DMS 273 (cell line): Measurements from ENCODE around the gene SAMD11.
A peak's percentile ranks its signal among the peaks of the same experiment; 100 is the strongest.

ENCODE experiments used
- DNase-seq: peaks from one replicate; lab custom pipeline; 2025; ENCODE audit not compliant: unreplicated experiment; lab: John Stamatoyannopoulos, UW

Gene SAMD11

GRCh38 chr1:932173-932510 is 8.4 kb downstream of the SAMD11 start:
- no peak for DNase-seq

DNA sequence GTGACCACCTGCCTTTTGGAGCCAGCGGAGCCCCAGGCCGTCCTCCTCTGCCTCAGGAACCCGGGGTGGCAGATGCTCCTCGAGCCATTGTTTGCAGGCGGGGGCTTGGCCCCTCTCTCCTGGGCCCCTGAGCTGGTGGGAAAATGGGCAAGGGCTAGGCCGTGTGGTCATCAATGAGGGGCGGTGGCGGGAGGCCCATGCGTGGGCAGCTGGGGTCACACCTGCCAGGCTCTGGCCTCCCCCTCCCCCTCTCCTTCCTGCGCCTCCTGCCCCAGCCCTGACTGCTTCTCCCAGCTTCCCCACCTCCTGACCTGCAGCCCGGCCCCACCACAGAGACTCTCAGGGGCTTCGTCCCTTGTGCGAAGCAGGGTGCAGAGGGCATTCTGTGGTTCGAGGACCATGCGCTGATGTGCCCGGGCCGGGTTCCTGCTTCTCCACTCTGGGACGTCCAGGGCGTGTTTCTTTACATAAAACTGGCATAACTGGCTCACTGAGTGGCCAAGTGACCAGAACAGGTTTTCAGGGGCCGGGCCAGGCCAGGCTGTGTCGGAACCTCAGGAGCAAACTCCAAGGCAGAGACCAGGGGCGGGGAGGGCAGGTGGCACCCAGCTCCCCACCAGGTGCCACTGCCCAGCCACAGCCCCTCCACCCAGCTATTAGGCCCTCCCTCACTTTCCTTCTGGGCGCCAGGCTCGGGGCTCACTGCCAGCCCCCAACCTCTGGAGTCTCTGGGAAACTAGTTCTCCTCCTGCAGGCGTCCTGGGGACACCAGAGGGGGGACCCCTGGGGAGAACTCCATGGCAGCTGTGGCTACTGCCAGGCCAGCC is 9.3 kb downstream of the SAMD11 start:
- no peak for DNase-seq

GRCh38 chr1:933603-933940 is 9.8 kb downstream of the SAMD11 start:
- DNase-seq, result no peak

DNA sequence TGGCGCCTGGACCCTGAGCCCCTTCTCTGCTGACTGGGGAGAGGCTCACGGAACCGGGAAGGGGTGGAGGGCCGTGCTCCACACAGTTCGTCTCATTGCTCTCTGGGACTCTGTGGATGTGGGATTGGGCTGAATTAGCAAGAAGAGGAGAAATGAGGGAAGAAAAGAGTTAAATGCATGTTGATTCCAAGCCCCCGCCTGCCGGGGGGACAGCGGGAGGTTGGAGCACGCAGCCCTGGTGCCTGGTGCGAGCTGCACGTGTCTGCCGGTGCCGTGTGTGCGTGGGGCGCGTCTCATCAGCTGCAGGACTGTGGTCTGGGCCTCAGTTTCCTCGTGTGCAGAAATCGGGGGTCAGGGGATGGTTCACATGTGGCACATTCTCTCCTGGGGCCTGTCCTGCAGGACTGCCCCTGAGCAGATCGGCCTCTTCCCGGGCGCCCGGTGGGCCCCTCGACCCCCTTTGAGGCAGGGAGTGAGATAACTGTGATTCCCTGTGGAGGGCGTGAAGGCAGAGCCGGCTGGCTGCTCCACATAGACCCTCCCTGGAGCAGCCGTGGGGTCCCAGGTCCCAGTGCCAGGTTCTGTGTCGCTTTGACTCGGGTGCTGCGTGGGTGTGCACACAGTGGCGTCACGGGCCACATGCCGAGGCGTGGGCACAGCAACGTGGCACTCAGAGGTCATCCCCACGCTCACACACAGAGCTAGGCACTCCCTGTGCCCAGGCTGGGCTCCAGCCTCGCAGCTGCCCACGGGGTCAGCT is 11.4 kb downstream of the SAMD11 start:
- no peak for DNase-seq

GRCh38 chr1:935751-936231 is 12.1 kb downstream of the SAMD11 start:
- DNase-seq, result peak; percentile 95

DNA sequence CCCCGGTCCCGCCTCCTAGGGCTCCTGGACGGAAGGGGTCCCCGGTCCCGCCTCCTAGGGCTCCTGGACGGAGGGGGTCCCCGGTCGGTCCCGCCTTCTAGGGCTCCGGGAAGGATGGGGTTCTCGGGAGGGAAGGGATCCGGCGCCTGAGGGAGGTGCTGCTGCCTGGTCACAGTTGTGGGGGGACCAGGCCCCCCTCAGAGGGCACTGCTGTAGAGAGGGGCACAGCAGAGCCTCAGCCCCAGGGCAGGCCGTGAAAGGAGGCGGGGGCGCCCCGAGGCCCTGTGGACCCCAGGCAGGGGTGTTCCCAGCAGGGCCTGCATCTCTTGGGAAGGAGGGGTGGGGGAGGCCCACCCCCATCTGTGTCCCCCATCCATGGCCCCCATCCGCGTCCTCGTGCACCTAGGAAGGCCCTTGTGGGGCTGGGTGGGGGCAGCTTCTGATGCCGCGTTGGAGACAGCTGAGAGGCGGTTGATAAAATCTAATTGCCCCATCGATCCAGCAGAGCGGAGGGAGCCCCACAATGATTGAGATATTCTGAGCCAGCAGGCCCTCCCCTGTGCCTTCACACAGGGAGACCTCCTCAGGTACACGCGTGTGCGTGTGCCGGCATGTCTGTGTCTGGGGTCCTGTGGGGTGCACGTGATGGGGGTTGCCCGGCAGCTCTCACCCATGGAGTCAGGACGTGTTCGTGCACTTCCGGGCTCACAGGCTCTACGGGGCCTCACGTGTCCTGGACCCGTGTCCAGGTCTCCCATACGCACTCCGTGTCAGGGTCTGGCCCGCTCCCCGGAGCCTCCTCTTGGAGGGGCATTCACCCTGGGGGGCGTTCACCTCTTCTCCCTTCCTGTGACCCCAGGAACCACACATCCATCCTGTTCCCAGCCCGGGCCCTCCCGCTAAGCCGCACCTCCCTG is 12.9 kb downstream of the SAMD11 start:
- DNase-seq, result no peak

DNA sequence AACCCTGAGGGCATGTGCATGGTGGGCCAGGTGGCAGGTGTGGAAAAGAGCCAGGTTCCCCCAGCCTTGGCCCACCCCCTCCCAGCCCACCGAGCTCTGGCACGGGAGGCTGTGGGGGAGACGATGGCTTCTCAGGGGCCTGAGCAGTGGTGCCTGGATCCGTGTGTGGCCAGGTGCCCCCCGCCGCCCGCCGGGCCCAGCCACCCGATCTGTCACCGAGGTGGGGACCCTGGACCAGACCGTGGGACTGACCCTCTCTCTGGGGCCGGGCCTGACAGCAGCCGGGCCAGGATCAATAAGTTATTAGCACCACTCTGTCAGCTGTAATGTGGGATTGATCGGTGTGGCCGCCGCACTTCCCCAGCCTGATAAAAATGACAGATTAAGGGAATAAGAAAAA is 13.8 kb downstream of the SAMD11 start:
- no peak for DNase-seq

DNA sequence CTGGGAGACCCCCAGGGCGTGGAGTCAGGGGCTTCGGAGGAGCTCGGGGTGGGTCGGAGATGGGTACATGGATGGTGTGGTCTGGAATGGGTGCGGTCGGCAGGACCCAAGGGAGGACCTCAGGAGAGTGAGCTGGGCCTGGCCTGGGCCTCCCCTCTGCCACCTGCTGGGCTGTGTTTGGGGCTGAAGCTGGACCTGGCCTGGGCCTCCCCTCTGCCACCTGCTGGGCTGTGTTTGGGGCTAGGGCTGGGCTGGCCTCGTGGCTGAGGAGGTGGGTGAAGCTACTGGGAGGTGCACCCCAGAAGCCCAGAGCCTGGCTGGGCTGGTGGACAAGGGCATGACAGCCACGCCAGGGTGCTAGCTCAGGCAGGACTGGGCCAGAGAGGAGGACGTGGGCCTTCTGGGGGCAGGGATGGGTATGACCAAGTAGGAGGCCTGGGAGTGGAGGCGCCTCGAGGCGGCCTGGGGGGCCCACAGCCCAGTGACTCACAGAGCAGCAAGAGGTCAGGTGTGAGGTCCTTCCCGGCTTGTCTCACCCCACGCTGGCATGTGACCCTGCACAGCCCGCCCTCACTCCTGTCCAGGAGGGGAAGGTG is 14.5 kb downstream of the SAMD11 start:
- no peak for DNase-seq

- peak; percentile 61 for DNase-seq
These were observed 15.2 kb downstream of the SAMD11 start for GRCh38 chr1:938711-939489.

DNA sequence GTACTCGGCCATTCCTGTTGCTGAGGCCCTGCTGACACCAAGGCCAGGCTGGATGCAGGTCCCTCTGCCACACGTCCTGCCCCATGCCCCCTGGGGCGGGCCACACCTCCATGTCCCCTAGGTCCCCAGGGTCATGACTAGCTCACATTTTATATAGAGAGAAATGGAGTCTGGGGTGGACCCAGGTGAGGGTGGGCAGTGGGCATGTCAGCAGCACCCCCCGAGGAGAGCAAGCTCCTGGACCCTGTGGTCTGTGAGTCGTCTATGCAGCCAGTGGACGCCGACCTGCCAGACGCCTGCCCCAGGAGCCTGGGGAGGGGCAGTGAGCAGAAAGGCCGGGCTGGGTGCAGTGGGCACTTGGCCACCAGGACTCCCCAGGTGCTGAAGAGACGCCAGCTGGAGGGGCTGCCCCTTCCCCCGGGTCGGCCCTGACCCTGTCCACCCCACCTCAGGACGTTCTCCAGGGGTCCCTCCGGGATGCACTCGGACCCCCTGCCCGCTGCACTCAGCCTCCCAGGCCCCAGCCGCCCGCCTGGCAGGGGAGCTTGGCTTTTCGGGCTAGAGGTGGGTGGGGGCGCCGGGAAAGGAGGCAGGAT is 15.9 kb downstream of the SAMD11 start:
- DNase-seq, result no peak

DNA sequence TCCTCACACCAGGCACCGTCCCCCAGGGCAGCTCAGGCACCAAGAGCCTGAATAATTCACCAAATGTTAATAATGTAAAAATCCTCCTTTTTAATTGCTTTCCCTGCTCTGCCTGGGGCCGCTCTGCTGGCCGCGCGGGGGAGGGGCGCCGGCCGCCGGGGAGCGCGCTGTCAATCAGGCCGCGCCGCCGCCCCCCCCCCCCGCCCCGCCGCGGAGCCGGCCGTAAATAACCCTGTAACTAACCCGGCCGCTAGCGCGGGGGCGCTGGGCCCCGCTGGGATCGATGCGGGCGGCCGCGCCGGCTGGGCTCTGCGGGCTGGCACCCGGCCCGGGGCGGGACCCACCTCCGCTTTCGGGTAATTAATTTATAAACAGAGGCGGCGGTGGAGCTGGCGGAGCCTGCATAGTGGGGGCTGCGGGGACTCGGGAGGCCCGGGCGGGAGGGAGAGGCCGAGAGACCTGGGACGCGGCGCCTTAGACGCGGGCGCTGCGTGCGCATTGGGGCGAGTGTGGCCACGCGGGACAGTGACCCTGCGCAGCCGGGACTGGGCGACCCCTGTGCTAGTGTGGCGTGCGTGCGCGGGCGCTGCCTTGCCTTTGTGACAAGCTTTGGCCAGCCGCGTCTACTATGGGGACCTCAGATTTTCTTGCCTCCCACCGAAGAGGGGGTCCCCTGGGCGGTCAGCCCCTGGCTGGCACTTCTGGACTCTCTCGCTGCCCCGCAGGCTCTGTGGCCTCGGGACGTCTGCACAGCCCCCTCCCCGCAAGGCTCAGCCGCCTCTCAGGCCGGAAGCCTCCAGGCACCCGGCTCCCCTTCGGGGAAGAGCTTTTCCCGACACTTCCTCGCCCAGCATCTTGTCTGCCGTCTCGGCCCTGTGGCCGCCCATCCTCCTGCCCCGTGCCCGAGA is 16.6 kb downstream of the SAMD11 start:
- peak; percentile 95 for DNase-seq

DNA sequence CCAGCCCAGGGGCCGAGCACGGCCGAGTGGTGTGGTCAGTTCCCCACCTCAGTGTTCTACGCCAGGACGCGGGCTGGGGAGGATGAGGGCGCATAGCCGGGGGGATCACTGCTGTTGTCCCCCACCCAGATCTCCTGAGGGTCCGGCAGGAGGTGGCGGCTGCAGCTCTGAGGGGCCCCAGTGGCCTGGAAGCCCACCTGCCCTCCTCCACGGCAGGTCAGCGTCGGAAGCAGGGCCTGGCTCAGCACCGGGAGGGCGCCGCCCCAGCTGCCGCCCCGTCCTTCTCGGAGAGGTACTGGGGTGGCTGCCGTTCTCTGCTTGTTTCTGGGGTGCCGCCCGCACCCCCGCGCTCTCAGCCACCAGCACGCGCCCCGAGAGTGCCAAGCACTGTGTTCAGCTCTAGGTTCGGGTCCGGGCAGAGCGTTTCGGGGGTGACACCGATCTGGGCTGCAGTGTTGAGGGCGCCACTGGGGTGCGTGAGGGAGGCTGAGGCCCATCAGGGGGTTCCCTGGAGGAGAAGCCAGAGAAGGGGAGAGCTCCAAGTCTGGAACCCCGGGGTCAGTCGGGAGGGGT is 17.4 kb downstream of the SAMD11 start:
- DNase-seq, result no peak

DNA sequence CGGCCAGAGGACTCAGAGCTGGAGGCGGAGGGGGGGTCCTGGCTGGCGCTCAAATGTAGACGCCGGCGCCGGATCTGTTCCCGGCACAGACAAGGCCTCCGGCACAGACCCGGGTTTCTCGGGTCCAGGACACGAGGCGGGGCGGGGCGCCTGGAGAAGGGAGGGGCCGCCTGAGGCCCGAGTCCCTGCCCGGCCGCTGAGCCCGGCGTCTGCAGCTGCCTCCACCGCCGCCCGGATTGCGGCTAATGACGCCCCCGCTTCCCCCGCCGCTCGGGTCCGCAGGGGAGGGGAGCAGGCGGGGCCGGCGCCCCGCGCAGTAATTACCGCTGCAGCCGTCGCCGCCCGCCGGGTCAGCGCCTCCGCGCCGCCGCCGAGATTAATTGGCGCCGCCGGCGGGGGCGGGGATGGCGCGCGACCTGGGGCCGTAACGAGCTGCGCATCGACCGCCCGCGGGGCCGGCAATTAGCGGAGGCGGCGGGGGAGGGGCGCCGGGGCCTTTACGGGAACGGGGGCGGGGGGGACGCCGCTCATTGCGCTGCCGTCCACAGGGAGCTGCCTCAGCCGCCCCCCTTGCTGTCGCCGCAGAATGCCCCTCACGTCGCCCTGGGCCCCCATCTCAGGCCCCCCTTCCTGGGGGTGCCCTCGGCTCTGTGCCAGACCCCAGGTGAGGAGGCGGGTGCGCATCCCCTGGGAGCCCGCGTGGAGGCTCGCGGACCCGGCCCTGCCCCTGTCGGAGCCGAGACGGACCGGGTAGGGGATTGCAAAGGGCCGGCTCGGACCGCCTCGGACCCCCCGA is 18.1 kb downstream of the SAMD11 start:
- DNase-seq, result peak; percentile 97

DNA sequence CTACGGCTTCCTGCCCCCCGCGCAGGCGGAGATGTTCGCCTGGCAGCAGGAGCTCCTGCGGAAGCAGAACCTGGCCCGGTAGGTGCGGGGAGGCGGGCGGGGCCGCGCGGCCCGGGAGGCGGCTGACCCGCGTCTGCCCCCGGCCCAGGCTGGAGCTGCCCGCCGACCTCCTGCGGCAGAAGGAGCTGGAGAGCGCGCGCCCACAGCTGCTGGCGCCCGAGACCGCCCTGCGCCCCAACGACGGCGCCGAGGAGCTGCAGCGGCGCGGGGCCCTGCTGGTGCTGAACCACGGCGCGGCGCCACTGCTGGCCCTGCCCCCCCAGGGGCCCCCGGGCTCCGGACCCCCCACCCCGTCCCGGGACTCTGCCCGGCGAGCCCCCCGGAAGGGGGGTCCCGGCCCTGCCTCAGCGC is 18.7 kb downstream of the SAMD11 start:
- DNase-seq, result peak; percentile 80

GRCh38 chr1:942864-943533 is 19.3 kb downstream of the SAMD11 start:
- peak; percentile 77 for DNase-seq

- DNase-seq, result no peak
These were observed 20.0 kb downstream of the SAMD11 start for GRCh38 chr1:943545-944340.
